MG63 (cell line): ENCODE results near the gene ATP4A. TPM values are rescaled to one million over a fixed set of nuclear protein-coding genes. Genes with fewer than 3 reads are reported as not detected.

ENCODE experiments used
- DNase-seq: peaks from one replicate; pipeline ENCODE4 v3.0.0-alpha.2; 2020
- H3K27me3 ChIP-seq: fragments of 250-450 bp; sonication (Bioruptor Pico); 2 replicates; pipeline ENCODE4 v1.5.1; 2020; ENCODE audit warnings: mild to moderate bottlenecking, moderate library complexity
- H3K36me3 ChIP-seq: fragments of 250-450 bp; sonication (Bioruptor Pico); 2 replicates; pipeline ENCODE4 v1.5.1; 2020; ENCODE audit warnings: mild to moderate bottlenecking, moderate library complexity
- H3K4me3 ChIP-seq: fragments of 250-450 bp; sonication (Bioruptor Pico); 2 replicates; pipeline ENCODE4 v1.5.1; 2020; ENCODE audit warnings: mild to moderate bottlenecking, moderate library complexity
- H3K9me3 ChIP-seq: fragments of 250-450 bp; sonication (Bioruptor Pico); 2 replicates; pipeline ENCODE4 v1.5.1; 2020; ENCODE audit warnings: mild to moderate bottlenecking, moderate library complexity
- total RNA-seq: library from RNA; depleted of rRNA; stranded (reverse); fragments of >200 nt; shearing (Covaris generic); gene quantifications from 2 replicates; pipeline ENCODE4 v1.2.3, GENCODE V29; 2014; ENCODE audit warnings: low replicate concordance

The ATP4A gene
- total RNA-seq, 1 experiment from 2014 or later = not detected

DNA sequence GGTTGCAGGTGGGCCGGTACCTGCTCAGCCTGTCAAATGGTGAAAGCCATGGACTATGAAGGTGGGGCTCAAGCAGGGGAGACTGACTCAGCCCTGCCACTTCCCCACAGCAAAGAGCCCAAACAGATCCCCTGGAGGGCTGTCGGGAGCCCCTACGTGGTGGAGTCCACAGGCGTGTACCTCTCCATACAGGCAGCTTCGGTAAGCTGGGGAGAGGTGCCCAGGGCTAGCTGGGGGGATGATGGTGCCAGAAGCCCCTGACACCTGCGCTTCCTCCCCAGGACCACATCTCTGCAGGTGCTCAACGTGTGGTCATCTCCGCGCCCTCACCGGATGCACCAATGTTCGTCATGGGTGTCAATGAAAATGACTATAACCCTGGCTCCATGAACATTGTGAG lies 21.2 kb downstream of the ATP4A start:
- Histone ChIP-seq H3K27me3 (no peaks in the 10 kb centered on the region), H3K9me3 (no peaks in the 10 kb centered on the region), H3K36me3 (peaks cover 29% of the 10 kb centered on the region), H3K4me3 (no peak overlapping the region)
- DNase-seq = no peak

DNA sequence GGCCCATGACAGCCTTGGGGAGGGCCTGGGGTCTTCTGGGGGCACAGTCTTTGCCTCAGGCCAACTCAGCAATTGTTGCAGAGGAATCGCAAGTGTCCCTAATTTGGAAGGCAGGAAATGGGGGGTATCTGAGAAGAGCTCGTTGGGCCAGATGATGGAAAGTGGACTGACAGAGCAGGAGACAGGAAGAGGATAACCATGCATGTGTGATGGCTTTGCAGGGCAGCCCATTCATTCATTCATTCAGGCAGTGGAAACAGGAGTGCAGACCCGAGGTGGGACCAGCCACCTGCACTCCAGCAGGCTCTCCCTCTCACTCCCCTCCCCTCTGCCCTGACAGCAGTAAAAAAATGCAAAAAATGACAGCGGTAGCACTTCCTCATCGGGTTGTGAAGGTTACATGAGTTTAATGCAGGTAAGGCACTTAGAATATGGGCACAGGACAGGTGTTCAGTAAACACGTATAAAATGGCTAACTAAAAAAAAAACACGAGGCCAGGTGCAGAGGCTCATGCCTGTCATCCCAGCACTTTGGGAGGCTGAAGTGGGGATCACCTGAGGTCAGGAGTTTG lies 23.0 kb downstream of the ATP4A start:
- Histone ChIP-seq H3K27me3 (no peaks in the 10 kb centered on the region), H3K4me3 (no peak overlapping the region), H3K9me3 (no peaks in the 10 kb centered on the region), H3K36me3 (peaks cover 19% of the 10 kb centered on the region)
- no peak for DNase-seq

DNA sequence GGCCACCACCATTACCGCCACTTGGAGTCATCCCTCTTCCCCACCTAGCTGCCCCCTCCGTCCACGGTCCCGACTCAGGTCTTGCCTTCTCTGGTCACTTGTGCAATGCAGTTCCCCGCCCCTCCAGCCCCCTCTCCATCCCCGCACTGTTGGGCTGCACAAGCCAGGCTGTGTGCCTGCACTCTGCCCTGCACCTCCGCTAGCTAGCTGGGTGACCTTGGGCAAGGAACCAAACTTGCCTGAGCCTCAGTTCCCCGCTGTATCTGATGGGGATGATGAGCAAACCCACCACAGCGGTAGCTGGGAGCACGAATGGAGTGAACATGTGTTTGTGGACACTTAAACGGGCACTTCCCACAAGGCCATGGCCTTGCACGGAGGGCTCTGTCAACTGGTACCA lies 23.6 kb downstream of the ATP4A start:
- no peaks in the 10 kb centered on the region for H3K27me3 ChIP-seq
- no peaks in the 10 kb centered on the region for H3K9me3 ChIP-seq
- no peak for DNase-seq
- H3K4me3 ChIP-seq = no peak overlapping the region
- H3K36me3 ChIP-seq = peaks cover 19% of the 10 kb centered on the region

DNA sequence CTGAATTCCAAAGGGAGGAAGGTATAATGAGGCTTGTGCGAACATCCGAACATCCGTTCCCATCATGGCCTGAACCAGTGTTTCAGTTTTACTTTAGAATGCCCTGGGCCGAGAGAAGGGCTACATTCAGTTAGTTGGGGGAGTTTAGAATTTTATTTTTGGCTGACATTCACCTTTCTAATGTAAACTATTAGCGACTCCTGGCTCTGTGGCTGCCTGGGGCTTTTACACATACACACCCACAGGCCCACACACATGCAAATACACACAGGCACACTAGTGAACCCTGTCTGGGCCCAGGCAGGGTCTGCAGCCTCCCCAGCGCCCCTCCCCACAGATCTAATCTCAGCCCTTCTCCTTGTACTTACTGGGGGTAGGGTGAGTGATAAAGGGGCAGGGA lies 24.1 kb downstream of the ATP4A start:
- no peak for DNase-seq
- Histone ChIP-seq H3K4me3 (no peak overlapping the region), H3K27me3 (no peaks in the 10 kb centered on the region), H3K36me3 (peaks cover 18% of the 10 kb centered on the region), H3K9me3 (no peaks in the 10 kb centered on the region)

DNA sequence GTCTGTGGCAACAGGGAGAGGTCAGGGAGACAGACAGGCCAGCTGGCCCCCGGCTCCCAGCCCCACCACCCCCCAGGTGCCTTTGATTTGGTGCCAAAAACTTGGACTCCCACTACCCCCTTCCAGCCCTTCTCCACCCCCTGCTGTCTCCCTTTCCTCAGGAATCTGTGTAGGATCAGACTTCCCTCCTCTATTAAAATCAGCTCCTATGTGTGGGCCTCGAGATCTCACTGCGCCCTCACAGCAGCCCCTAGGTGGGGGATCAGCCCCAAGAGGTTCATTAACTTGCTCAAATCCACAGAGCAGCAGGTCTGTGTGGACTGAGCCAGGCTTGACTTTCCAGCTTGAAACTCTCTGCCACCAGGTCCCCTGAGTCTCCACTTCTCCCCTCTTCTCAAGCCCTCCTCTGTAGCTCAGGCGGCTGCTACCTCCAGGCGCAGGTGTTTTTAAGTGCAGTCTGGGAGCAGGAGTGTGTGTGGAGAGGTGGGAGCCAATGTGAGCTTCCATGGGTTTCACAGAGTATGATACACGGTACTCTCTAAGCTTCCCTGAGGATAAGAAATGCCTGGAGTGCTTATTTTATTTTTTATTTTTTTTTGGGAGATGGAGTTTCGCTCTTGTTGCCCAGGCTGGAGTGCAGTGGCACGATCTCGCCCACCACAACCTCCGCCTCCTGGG lies 28.5 kb downstream of the ATP4A start:
- Histone ChIP-seq H3K36me3 (no peaks in the 10 kb centered on the region), H3K9me3 (no peaks in the 10 kb centered on the region), H3K4me3 (no peak overlapping the region), H3K27me3 (peaks cover 8% of the 10 kb centered on the region; the same call in 1 of the 2 replicates)
- no peak for DNase-seq

DNA sequence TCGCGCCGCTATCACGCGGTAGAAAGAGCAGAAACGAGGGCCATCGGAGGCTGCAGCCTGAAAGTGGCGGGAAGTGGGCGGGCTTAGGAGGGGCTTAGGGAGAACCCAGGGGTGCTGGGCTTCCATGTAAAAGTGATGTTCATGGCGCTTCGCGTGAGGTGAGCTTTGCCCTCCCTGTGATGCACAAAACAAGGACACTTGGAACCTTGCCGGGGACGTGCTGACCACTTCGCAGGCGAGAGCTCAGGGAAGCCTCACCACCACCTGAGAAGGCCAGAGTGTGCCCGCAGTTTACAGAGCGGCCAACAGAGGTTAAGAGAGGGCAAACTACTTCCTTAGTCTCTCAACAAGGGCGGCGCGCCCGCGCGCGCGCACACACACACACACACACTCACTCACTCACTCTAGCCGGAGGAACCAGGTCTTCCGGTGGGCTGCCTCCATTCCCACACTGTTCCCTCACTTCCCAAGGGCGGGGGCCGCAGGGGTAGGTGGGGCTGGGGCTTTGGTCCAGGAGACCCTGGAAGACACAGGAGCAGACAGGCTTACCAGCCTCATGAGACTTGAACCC lies 29.6 kb downstream of the ATP4A start:
- peaks cover 8% of the 10 kb centered on the region; the same call in 1 of the 2 replicates for H3K27me3 ChIP-seq
- peak; percentile 62 for DNase-seq
- H3K4me3 ChIP-seq = no peak overlapping the region
- no peaks in the 10 kb centered on the region for H3K9me3 ChIP-seq
- no peaks in the 10 kb centered on the region for H3K36me3 ChIP-seq

DNA sequence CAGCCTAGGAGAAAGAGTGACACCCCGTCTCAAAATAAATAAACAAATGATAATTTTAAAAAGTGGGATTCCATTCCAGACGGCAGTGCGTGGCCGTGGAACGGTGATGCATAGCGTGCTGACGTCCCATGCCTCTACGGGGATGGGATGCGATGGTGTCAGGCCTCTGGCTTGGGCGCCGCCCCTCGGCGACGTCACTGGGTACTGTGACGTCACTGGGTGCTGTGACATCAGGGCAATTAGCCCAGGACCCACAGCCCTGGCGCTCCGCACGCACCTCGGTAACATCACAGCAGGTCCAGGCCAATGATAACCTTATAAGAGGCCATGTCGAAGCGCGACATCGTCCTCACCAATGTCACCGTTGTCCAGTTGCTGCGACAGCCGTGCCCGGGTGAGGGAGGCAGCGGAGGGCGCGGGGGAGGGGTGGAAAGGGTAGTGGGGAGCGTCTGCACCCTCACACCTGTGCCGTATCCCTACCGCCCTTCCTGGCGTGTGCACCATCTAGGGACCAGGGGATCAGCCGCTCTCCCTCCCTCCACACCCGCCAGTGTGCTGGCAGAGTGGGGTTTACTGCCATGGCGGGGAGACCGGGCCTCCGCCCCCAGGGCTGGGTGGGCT lies 30.1 kb downstream of the ATP4A start, which contains the start of gene GAPDHS:
Gene GAPDHS (plus strand): TSS at position 256 of the 621 bp plus-strand sequence. CDS start 72 bp downstream, at position 328.
- Histone ChIP-seq H3K36me3 (no peaks in the 10 kb centered on the region), H3K4me3 (no peak within 1 kb of the TSS), H3K9me3 (no peaks in the 10 kb centered on the region), H3K27me3 (peaks cover 8% of the 10 kb centered on the region; the same call in 1 of the 2 replicates)
- no peak for DNase-seq

DNA sequence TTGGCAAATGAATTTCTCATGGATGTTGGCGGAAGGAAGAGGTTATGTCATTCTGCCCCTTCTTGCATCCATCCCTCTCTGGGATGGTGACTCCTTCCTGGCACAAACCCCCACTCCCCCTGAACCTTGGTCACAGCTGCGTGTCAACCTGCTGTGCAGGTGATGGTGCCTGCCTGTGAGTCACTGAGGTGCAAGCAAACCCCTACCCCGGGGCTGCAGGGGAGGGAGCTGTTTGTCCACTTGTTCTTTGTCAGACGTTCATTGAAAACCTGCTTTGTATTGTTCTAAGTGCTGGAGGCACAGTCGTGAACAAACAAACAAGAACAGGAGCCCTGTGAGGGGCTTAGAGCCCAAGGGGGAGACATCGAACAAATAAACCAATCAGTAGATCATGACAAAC lies 32.2 kb downstream of the ATP4A start:
- Histone ChIP-seq H3K27me3 (peaks cover 8% of the 10 kb centered on the region; the same call in 1 of the 2 replicates), H3K9me3 (no peaks in the 10 kb centered on the region), H3K36me3 (no peaks in the 10 kb centered on the region), H3K4me3 (no peak overlapping the region)
- no peak for DNase-seq

DNA sequence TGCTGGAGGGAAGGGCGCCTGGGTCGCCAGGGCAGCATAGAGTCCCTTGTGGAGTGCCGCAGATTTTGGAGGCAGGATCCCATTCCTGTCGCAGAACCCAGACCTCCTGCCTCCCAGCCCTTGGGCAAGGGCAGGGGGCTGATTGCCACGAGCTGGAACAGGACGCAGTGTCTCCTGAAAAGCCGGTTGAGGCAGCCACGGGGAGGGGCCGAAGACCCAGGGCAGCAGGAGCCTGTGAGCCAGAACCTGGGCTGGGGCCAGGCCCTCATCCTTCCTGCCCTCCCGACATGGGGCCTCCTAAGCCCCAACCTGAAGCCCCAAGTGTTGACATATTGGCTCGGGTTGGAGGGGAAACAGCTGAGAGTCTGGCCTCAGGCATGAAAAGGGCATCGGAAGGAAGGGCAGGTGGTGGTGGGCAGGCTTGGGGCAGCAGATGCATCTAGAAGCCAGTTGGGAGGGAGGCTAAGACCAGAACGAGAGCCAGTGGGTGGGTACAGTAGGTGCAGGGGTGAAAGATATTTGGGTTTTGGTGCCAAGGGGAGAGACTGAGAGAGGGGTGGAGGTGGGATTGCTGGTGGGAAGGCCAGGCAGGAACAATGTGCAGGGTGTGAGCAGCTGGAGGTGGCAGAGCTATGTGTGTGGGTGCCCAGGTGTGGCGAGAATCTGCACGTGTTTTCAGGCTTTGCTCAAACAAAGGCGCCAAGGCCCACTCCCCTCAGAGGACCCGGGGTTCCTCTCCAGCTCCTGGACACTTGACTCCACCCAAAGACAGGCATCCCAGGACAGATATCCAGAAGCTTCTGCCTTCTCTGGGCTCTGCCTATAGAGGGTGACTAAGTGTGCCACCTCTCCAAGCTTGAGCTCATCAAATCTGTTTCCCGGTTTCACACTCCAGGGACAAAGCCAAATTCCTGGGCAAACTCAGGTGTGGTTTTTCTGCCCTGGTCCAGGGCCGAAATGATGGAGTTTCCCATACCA lies 33.9 kb downstream of the ATP4A start:
- peaks cover 8% of the 10 kb centered on the region; the same call in 1 of the 2 replicates for H3K27me3 ChIP-seq
- DNase-seq = no peak
- H3K4me3 ChIP-seq = no peak overlapping the region
- no peaks in the 10 kb centered on the region for H3K9me3 ChIP-seq
- H3K36me3 ChIP-seq = no peaks in the 10 kb centered on the region

DNA sequence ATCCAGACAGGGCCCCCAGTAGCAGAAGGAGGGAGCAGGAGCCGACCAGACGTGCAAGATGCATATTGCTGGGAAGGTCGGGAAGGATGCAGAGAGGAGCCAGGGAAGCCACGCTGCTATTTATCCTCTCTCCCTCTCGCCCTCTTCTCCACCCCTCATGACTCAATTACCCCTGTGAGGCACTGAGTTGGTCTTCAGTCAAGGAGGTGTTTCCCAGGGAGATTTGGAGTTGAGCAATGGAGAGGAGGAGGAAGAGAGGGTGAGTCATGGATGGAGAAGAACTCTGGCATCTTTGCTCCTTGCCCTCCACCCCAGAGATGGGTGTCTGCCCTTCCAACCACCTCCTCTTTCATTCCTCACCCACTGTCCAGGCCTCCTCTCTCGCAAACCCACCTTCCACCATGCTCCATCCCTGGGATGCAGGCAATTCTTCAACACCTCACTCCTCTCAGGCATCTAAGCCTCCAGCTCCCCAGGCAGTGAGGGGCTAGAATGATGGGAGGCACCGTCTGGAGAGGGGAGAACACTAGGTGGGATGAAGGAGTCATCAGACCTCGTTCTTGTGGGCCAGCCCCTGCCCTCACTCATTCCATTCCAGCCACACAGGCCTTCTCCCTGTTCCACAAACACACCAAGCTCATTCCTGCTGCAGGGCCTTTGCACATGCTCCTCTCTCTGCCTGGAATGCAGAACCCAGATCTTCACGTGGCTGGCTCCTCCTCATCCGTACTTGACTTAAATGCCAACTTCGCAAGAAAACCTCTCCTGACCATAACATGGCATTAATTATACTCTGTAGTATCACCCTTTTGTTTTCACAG lies 35.0 kb downstream of the ATP4A start, which contains the start of gene SBSN:
Gene SBSN (minus strand): TSS at position 94 of the 821 bp plus-strand sequence. CDS start 30 bp downstream, at position 64.
- no peaks in the 10 kb centered on the region for H3K9me3 ChIP-seq
- DNase-seq = peak; percentile 63
- peaks cover 8% of the 10 kb centered on the region; the same call in 1 of the 2 replicates for H3K27me3 ChIP-seq
- H3K4me3 ChIP-seq = no peak within 1 kb of the TSS
- H3K36me3 ChIP-seq = no peaks in the 10 kb centered on the region

DNA sequence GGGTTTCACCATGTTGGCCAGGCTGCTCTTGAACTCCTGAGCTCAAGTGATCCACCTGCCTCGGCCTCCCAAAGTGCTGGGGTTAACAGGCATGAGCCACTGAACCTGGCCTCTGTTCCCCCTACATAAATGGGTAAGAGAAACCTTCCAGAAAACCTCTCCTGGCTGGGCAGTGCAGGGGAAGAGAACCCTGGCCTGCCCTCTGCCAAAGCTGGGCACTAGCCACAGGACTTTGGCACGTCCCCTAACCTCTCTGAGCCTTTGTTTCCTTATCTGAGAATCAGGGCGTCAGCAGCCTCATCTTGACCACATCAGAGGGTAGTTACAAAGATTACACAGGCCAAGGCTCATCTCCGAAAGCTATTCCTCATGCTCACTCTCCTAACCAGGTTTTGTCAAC lies 37.6 kb downstream of the ATP4A start:
- no peak overlapping the region for H3K4me3 ChIP-seq
- peaks cover under 1% of the 10 kb centered on the region; the same call in 1 of the 2 replicates for H3K27me3 ChIP-seq
- H3K36me3 ChIP-seq = no peaks in the 10 kb centered on the region
- DNase-seq = no peak
- no peaks in the 10 kb centered on the region for H3K9me3 ChIP-seq

DNA sequence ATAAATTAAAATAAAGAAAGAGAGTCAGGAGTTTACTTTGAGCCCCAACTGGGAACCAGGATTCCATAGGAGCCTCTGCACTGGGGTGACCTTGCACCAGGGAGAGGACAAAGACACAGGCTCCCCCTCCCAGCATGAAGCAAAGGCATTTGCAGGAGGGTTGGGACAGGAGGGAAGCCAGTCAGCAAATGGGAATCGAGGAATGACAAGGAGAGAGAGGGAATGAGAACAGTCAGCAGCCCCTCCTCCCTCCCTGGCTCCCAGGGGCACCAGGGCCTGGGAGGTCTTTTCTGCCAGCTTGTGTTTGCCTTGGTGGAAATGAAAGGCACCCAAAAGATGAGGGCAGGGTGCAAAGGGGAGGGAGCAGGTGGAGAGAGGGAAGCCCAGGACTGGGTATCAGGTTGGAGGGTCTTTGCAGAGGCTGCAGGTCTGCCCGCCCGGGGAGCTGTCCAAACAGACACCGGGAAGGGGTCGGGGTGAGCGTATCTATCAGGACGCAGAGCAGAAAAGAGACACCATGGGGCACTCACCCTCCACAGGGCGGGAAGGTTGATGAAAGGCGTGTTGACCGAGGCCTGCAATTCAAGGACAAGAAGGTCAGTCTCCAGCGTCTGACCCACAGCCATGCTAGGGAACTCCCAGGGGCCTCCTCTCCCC lies 39.1 kb downstream of the ATP4A start:
- DNase-seq = no peak
- no peak overlapping the region for H3K4me3 ChIP-seq
- no peaks in the 10 kb centered on the region for H3K9me3 ChIP-seq
- H3K36me3 ChIP-seq = no peaks in the 10 kb centered on the region
- H3K27me3 ChIP-seq = no peaks in the 10 kb centered on the region

DNA sequence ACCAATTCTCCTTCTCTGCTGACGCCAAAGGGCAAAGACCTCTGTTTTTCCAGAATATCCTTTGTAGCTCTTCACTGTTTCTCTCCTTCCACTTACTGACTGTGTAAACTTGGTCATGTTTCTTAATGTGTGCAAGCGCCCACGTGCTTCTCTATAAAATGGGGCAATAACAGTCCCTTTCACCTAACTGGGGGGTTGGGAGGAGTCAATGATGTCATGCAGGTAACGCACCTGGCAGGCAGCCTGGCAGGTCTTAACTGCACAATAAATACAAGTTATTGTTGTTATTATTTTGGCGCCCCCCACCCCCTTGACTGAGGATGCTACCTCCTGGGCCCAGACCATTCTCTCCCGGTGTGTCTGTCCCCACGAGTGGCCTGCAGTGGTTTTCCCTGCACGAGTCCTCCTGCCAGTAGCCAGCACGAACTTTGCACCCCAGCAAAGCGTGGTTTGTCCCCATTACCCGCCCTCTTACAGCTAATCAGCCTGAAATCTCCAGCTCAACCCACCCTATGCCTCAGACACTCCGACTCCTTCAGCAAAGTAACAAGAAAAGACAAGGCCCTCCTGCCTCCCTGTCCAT lies 40.6 kb downstream of the ATP4A start:
- Histone ChIP-seq H3K9me3 (no peaks in the 10 kb centered on the region), H3K4me3 (no peak overlapping the region), H3K27me3 (no peaks in the 10 kb centered on the region), H3K36me3 (no peaks in the 10 kb centered on the region)
- DNase-seq = no peak

DNA sequence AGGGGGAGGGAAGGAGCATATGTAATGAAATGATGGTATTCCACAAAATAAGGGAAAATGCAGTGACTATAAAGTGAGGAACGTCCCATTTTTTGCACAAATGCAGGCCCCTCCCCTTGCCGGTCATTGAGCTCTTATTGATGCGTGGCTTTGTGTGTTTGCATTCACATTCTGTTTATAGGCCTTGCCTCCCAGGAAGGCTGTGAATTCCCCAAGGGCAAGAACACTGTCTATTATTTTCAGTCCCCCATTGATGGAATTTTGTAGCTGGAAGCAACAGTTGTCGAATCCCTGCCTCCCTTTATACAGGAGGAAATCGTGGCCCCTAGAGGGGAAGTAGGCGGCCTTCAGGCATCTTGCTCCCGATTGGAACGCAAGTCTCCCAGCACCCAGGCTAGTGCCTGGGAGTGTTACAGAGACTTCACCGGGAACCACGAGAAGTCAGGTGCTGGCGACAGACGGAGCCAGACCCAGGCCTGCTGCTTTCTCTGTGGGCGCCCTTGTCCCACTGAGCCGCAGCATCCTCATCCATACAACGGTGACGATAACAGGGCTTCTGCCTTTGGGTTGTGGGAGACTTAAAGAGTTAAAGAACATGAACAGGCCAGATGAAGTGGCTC lies 42.2 kb downstream of the ATP4A start:
- DNase-seq = no peak
- Histone ChIP-seq H3K4me3 (no peak overlapping the region), H3K27me3 (no peaks in the 10 kb centered on the region), H3K36me3 (no peaks in the 10 kb centered on the region), H3K9me3 (no peaks in the 10 kb centered on the region)
